HepG2 (cell line): ENCODE data around the gene CPNE5. TPM values are rescaled to one million over a fixed set of nuclear protein-coding genes. Genes with fewer than 3 reads are reported as not detected.

Source experiments
- ADNP ChIP-seq: sonication (generic); formaldehyde crosslinking; IDR thresholded peaks from 2 replicates; pipeline ENCODE4 v1.4.0; 2020; ENCODE audit warnings: missing genetic modification reagents
- ATF7 ChIP-seq, 2 experiments: fragments of 450-650 bp in 1 of 2; sonication (generic) in 1 of 2; formaldehyde crosslinking in 1 of 2; IDR thresholded peaks; 2 replicates each; pipeline versions ENCODE4 v1.4.0 to v1.6.1; 2016 to 2020; ENCODE audit warnings: antibody characterized with exemption in 1 of 2, mild to moderate bottlenecking in 1 of 2, missing genetic modification reagents in 1 of 2
- ELK4 ChIP-seq: sonication (generic); formaldehyde crosslinking; IDR thresholded peaks from 2 replicates; pipeline ENCODE4 v1.9.0; 2021; ENCODE audit warnings: missing genetic modification reagents, borderline replicate concordance
- FLYWCH1 ChIP-seq: sonication (generic); formaldehyde crosslinking; IDR thresholded peaks from 2 replicates; pipeline ENCODE4 v1.8.1; 2023; ENCODE audit warnings: mild to moderate bottlenecking, missing genetic modification reagents
- FOXA1 ChIP-seq, 2 experiments: fragments of 450-650 bp in 1 of 2; sonication (generic) in 1 of 2; formaldehyde crosslinking in 1 of 2; IDR thresholded peaks; 2 replicates each; pipeline versions ENCODE4 v1.4.0 to v1.6.1; 2016 to 2020; ENCODE audit warnings: missing genetic modification reagents in 1 of 2
- FOXK1 ChIP-seq: sonication (generic); formaldehyde crosslinking; IDR thresholded peaks from 2 replicates; pipeline ENCODE4 v1.4.0; 2020; ENCODE audit warnings: low read depth, missing genetic modification reagents, borderline replicate concordance
- HOXD1 ChIP-seq: sonication (generic); formaldehyde crosslinking; IDR thresholded peaks from 2 replicates; pipeline ENCODE4 v1.5.0; 2020; ENCODE audit warnings: missing genetic modification reagents
- MED1 ChIP-seq: sonication (generic); formaldehyde crosslinking; IDR thresholded peaks from 2 replicates; pipeline ENCODE4 v1.4.0; 2020; ENCODE audit warnings: missing genetic modification reagents
- MIER3 ChIP-seq: IDR thresholded peaks from 2 replicates; pipeline ENCODE4 v1.6.1; 2016; ENCODE audit warnings: missing compliant biosample characterization, borderline replicate concordance
- MTF2 ChIP-seq: sonication (generic); formaldehyde crosslinking; IDR thresholded peaks from 2 replicates; pipeline ENCODE4 v1.5.0; 2020; ENCODE audit warnings: missing genetic modification reagents, borderline replicate concordance
- NBN ChIP-seq: fragments of 450-650 bp; conservative IDR thresholded peaks from 2 replicates; pipeline ENCODE4 v1.6.1; 2017
- NR1H2 ChIP-seq: sonication (generic); formaldehyde crosslinking; IDR thresholded peaks from 2 replicates; pipeline ENCODE4 v1.8.1; 2022; ENCODE audit warnings: low read depth, missing genetic modification reagents, borderline replicate concordance
- PREB ChIP-seq: sonication (generic); formaldehyde crosslinking; IDR thresholded peaks from 2 replicates; pipeline ENCODE4 v1.4.0; 2020; ENCODE audit warnings: missing genetic modification reagents
- SMAD9 ChIP-seq: sonication (generic); formaldehyde crosslinking; IDR thresholded peaks from 2 replicates; pipeline ENCODE4 v1.5.1; 2020; ENCODE audit warnings: mild to moderate bottlenecking, missing genetic modification reagents
- SMYD3 ChIP-seq: sonication (generic); formaldehyde crosslinking; IDR thresholded peaks from 2 replicates; pipeline ENCODE4 v1.8.1; 2023; ENCODE audit warnings: mild to moderate bottlenecking, missing genetic modification reagents
- SNAPC2 ChIP-seq: sonication (generic); formaldehyde crosslinking; IDR thresholded peaks from 2 replicates; pipeline ENCODE4 v1.8.1; 2022; ENCODE audit warnings: mild to moderate bottlenecking, missing genetic modification reagents
- ZBTB7B ChIP-seq: sonication (generic); formaldehyde crosslinking; IDR thresholded peaks from 2 replicates; pipeline ENCODE4 v1.4.0; 2020; ENCODE audit warnings: missing genetic modification reagents
- ZNF274 ChIP-seq: sonication (generic); formaldehyde crosslinking; IDR thresholded peaks from 2 replicates; pipeline ENCODE4 v1.5.1; 2020; ENCODE audit warnings: mild to moderate bottlenecking, missing genetic modification reagents
- ZNF724P ChIP-seq: sonication (generic); formaldehyde crosslinking; IDR thresholded peaks from 2 replicates; pipeline ENCODE4 v1.8.0; 2022; ENCODE audit warnings: missing genetic modification reagents, borderline replicate concordance
- ZNF75D ChIP-seq: sonication (generic); formaldehyde crosslinking; IDR thresholded peaks from 2 replicates; pipeline ENCODE4 v1.8.1; 2023; ENCODE audit warnings: missing genetic modification reagents, mild to moderate bottlenecking, borderline replicate concordance
- ZSCAN20 ChIP-seq: sonication (generic); formaldehyde crosslinking; IDR thresholded peaks from 2 replicates; pipeline ENCODE4 v1.4.0; 2020; ENCODE audit warnings: missing genetic modification reagents, mild to moderate bottlenecking, borderline replicate concordance
- polyA plus RNA-seq, 8 experiments: library from polyadenylated mRNA; depleted of rRNA in 3 of 8; stranded (reverse) in 7 of 8; unstranded in 1 of 8; fragments of >200 nt; fragmentation: Illumina TruSeq in 4 of 8; extraction: Trizol in 4 of 8; gene quantifications; 2 replicates each; pipeline versions ENCODE4 v1.2.1 to v1.2.3, GENCODE V29; 2011 to 2016; ENCODE audit warnings: low read depth in 4 of 8, missing spikeins in 1 of 8, mixed read lengths in 1 of 8; ENCODE audit not compliant: insufficient read depth in 1 of 8
- total RNA-seq, 5 experiments: library from RNA; depleted of rRNA; stranded (reverse); fragments of >200 nt; fragmentation: Illumina TruSeq; extraction: Trizol; gene quantifications; 2 replicates each; pipeline ENCODE4 v1.2.3, GENCODE V29; 2016; ENCODE audit warnings: low read depth in 1 of 5
- TF ChIP-seq, protein P1 (sequence below): sonication (generic); formaldehyde crosslinking; IDR thresholded peaks from 2 replicates; pipeline ENCODE4 v1.4.0; 2020; ENCODE audit warnings: missing genetic modification reagents

The CPNE5 gene
- total and polyA plus RNA-seq, 2 of the 13 experiments (the other 11 are each of a cell fraction or from before 2014, with no cell fraction given): 0.16 TPM; not detected in 1

- TF ChIP-seq ELK4 (no peak), ZNF274 (CRISPR knock-in tag) (peak; percentile 97), ZBTB7B (CRISPR knock-in tag) (peak; percentile 84), FLYWCH1 (CRISPR knock-in tag) (no peak), HOXD1 (CRISPR knock-in tag) (peak; percentile 39; the same call in 1 of the 2 replicates), FOXA1 (IDR thresholded peaks at IDR 0.05) (no peak), FOXA1 (CRISPR knock-in tag; IDR thresholded peaks at IDR 0.05) (no peak), ZSCAN20 (CRISPR knock-in tag) (peak; percentile 76; the same call in 1 of the 2 replicates), SNAPC2 (CRISPR knock-in tag) (peak; percentile 82; the same call in 1 of the 2 replicates), PREB (CRISPR knock-in tag) (no peak), ZNF75D (CRISPR knock-in tag) (no peak), ZNF724P (CRISPR knock-in tag) (peak; percentile 91), NBN (no peak), ATF7 (IDR thresholded peaks at IDR 0.05) (no peak), ATF7 (CRISPR knock-in tag; IDR thresholded peaks at IDR 0.05) (peak; percentile 62; the same call in 1 of the 2 replicates), MIER3 (peak; percentile 53; the same call in 1 of the 2 replicates), MED1 (CRISPR knock-in tag) (peak; percentile 72; the same call in 1 of the 2 replicates), SMYD3 (CRISPR knock-in tag) (peak; percentile 73; the same call in 1 of the 2 replicates), NR1H2 (CRISPR knock-in tag) (no peak), SMAD9 (CRISPR knock-in tag) (peak; percentile 94; the same call in 1 of the 2 replicates), FOXK1 (CRISPR knock-in tag) (peak; percentile 94), MTF2 (CRISPR knock-in tag) (peak; percentile 75; the same call in 1 of the 2 replicates), ADNP (CRISPR knock-in tag) (no peak)
- TF ChIP-seq, protein P1, sequence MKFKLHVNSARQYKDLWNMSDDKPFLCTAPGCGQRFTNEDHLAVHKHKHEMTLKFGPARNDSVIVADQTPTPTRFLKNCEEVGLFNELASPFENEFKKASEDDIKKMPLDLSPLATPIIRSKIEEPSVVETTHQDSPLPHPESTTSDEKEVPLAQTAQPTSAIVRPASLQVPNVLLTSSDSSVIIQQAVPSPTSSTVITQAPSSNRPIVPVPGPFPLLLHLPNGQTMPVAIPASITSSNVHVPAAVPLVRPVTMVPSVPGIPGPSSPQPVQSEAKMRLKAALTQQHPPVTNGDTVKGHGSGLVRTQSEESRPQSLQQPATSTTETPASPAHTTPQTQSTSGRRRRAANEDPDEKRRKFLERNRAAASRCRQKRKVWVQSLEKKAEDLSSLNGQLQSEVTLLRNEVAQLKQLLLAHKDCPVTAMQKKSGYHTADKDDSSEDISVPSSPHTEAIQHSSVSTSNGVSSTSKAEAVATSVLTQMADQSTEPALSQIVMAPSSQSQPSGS (CRISPR knock-in tag): peak; percentile 76; the same call in 1 of the 2 replicates
These were observed 35.4 kb upstream of the CPNE5 start, which contains the start of gene PPIL1 (continued) for GRCh38 chr6:36874443-36875249.
